B cell (primary cell): ENCODE data around the gene HSPBP1. TPM values are rescaled to one million over a fixed set of nuclear protein-coding genes. Genes with fewer than 3 reads are reported as not detected.

ENCODE experiments used
- ATAC-seq: fragments of 200-7000 bp; cut with Tn5 transposase; one replicate; pipeline ENCODE4 v1.10.0; 2021; ENCODE audit warnings: low read depth, mild to moderate bottlenecking, moderate number of reproducible peaks, moderate library complexity
- CTCF ChIA-PET: fragments of 350-600 bp; sonication (Branson Sonifier 250); formaldehyde crosslinking; loops from one replicate; lab custom pipeline; 2021; ENCODE audit warnings: antibody characterized with exemption, inconsistent platforms; lab: Charles Lee
- POLR2A ChIA-PET: fragments of 350-600 bp; sonication (Branson Sonifier 250); formaldehyde crosslinking; loops from one replicate; lab custom pipeline; 2021; ENCODE audit warnings: antibody characterized with exemption; lab: Charles Lee
- DNase-seq: peaks from one replicate; pipeline ENCODE4 v3.0.0; 2013
- H2AFZ ChIP-seq: 2 replicates; pipeline ENCODE4 v1.6.1; 2012; ENCODE audit warnings: mild to moderate bottlenecking, low read depth, low read length; ENCODE audit not compliant: insufficient read depth, poor library complexity, severe bottlenecking
- H3K27ac ChIP-seq, 2 donors: 1 replicate in 1 of 2; 2 replicates in 1 of 2; pipeline ENCODE4 v1.5.1; 2012 to 2013; ENCODE audit warnings: low read length in 2 of 2, mild to moderate bottlenecking in 2 of 2, moderate library complexity in 1 of 2
- H3K27me3 ChIP-seq, 4 experiments: fragments of 200-600 bp in 1 of 4; sonication (generic) in 1 of 4; replicated peaks in 1 of 4; 1 replicate in 2 of 4; 2 replicates in 2 of 4; pipeline versions ENCODE4 v1.6.1 to v1.7.0; 2013 to 2016; ENCODE audit warnings: low read length in 3 of 4, mild to moderate bottlenecking in 2 of 4, mixed read lengths in 1 of 4, moderate library complexity in 1 of 4; ENCODE audit not compliant: insufficient read depth in 4 of 4, control insufficient read depth in 3 of 4; ENCODE audit errors: control extremely low read depth in 1 of 4
- H3K36me3 ChIP-seq, 2 experiments: replicated peaks in 1 of 2; 1 replicate in 1 of 2; 2 replicates in 1 of 2; pipeline versions ENCODE4 v1.6.1 to v1.7.1; 2013; ENCODE audit warnings: low read length in 1 of 2; ENCODE audit not compliant: insufficient read depth in 2 of 2, control insufficient read depth in 1 of 2; ENCODE audit errors: control extremely low read depth in 1 of 2, extremely low read depth in 1 of 2
- H3K4me1 ChIP-seq, 2 donors: fragments of 200-600 bp in 1 of 2; sonication (generic) in 1 of 2; 1 replicate in 1 of 2; 2 replicates in 1 of 2; pipeline versions ENCODE4 v1.5.1 to v1.6.1; 2013 to 2017; ENCODE audit warnings: low read length in 2 of 2; ENCODE audit not compliant: control insufficient read depth in 2 of 2, insufficient read depth in 2 of 2
- H3K4me2 ChIP-seq: replicated peaks from 2 replicates; pipeline ENCODE3; 2012; ENCODE audit warnings: mild to moderate bottlenecking, low read depth, low read length; ENCODE audit not compliant: poor library complexity, severe bottlenecking
- H3K4me3 ChIP-seq, 5 experiments: fragments of 200-600 bp in 1 of 5; sonication (generic) in 1 of 5; 1 replicate in 3 of 5; 2 replicates in 2 of 5; pipeline versions ENCODE4 v1.5.1 to v1.7.0; 2011 to 2016; ENCODE audit warnings: low read length in 4 of 5, mild to moderate bottlenecking in 4 of 5, low read depth in 2 of 5, control low read depth in 1 of 5, moderate library complexity in 1 of 5; ENCODE audit not compliant: insufficient read depth in 1 of 5; ENCODE audit errors: control extremely low read depth in 1 of 5, extremely low read depth in 1 of 5
- H3K79me2 ChIP-seq: fragments of 200-600 bp; sonication (generic); one replicate; pipeline ENCODE4 v1.6.0; 2016; ENCODE audit warnings: low read length; ENCODE audit not compliant: control insufficient read depth, insufficient read depth
- H3K9ac ChIP-seq: fragments of 200-600 bp; sonication (generic); 2 replicates; pipeline ENCODE4 v1.6.1; 2017; ENCODE audit warnings: mild to moderate bottlenecking, low read length, moderate library complexity
- H3K9me3 ChIP-seq, 3 donors: one replicate each; pipeline versions ENCODE4 v1.6.1 to v1.7.1; 2013; ENCODE audit warnings: low read length in 2 of 3; ENCODE audit not compliant: control insufficient read depth in 2 of 3, insufficient read depth in 1 of 3; ENCODE audit errors: control extremely low read depth in 1 of 3
- H4K20me1 ChIP-seq: 2 replicates; pipeline ENCODE4 v1.6.0; 2012; ENCODE audit warnings: mild to moderate bottlenecking, low read length; ENCODE audit not compliant: insufficient read depth, control insufficient read depth, poor library complexity, severe bottlenecking
- H3K27ac Mint-ChIP-seq: one replicate; pipeline ENCODE4 v1.8.0; 2021; ENCODE audit warnings: mixed read lengths
- H3K27me3 Mint-ChIP-seq: one replicate; pipeline ENCODE4 v1.8.0; 2021; ENCODE audit warnings: mixed read lengths
- H3K4me1 Mint-ChIP-seq: one replicate; pipeline ENCODE4 v1.8.0; 2021; ENCODE audit warnings: mixed read lengths
- H3K4me3 Mint-ChIP-seq: one replicate; pipeline ENCODE4 v1.8.0; 2021; ENCODE audit warnings: mixed read lengths
- H3K9me3 Mint-ChIP-seq: one replicate; pipeline ENCODE4 v1.8.0; 2022; ENCODE audit warnings: mixed read lengths; ENCODE audit not compliant: insufficient read depth
- EZH2 ChIP-seq: IDR thresholded peaks from 2 replicates; pipeline ENCODE4 v1.6.1; 2012; ENCODE audit warnings: borderline replicate concordance, low read depth, mild to moderate bottlenecking, moderate library complexity, low read length; ENCODE audit not compliant: insufficient read depth, poor library complexity, severe bottlenecking
- WGBS: methylation state at CpG from one replicate; pipeline ENCODE4 v1.1.5; 2013; ENCODE audit warnings: missing lambda C conversion rate; ENCODE audit not compliant: insufficient coverage; 5-methylcytosine and 5-hydroxymethylcytosine counted together
- intact Hi-C: fragments of 100-400 bp; cut with micrococcal nuclease; formaldehyde crosslinking; loops from one replicate; pipeline ENCODE4 v1.10.0; 2022
- polyA plus RNA-seq: library from polyadenylated mRNA; depleted of rRNA; stranded (reverse); fragments of >200 nt; gene quantifications from 2 replicates; pipeline ENCODE4 v1.2.3, GENCODE V29; 2012
- total RNA-seq, 2 donors: library from RNA; stranded (reverse); fragments of 120-200 nt in 1 of 2; gene quantifications; 1 replicate in 1 of 2; 2 replicates in 1 of 2; pipeline versions ENCODE4 v1.2.3 to v1.2.4, GENCODE V29; 2013 to 2022
- TF ChIP-seq, protein P1 (sequence below): fragments of 200-600 bp; IDR thresholded peaks from one replicate; pipeline ENCODE4 v1.8.0; 2022; ENCODE audit warnings: antibody characterized with exemption, mild to moderate bottlenecking

Gene HSPBP1
- total and polyA plus RNA-seq, 2 donors (not counting 1 experiment from before 2014, with no cell fraction given), result 15.6 to 19.0 TPM

DNA sequence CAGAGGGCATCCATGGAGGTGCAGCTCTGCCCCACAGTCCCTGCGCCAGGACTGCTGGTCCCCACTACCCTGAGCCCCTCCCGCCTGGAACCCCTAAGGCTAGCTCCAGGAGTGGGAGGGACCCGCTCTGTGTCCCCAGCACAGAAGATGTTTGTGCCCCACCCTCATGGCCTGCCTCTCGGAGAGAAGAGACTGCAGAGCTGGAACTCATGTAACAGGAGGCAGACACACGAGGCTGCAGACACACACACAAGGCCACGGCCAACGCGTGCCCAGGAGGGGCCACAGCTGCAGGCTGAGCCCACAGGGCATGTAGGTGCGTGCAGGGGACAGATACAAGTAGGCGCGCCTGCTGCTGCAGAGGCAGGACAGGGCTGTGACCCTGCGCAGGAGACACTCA, 40.9 kb downstream of the HSPBP1 start:
- Histone ChIP-seq H3K79me2 (peaks cover 75% of the 10 kb centered on the region), H2AFZ (no peak overlapping the region), H4K20me1 (peaks cover 97% of the 10 kb centered on the region)

DNA sequence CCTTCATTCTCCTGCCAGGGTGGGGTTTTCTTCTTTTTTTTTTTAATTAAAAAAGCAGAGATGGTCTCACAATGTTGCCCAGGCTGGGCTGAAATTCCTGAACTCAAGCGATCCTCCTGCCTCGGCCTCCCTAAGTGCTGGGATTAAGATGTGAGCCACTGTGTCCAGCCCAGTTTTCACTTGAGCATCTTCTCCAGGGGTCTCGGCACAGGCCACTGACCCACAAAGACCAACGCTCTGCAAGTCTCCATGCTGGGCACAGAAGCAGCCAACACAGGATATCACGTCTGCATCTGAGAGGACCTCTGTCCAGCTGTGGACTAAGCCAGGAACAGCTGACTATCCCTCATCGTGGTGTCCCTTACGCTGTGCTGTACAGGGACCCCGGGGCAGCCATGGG, 41.9 kb downstream of the HSPBP1 start:
- Histone ChIP-seq H3K36me3 (peaks cover 0 to 86% of the 10 kb centered on the region in 2 experiments), H3K27ac (no peak overlapping the region), H3K4me2 (no peak overlapping the region), H3K9me3 (no peaks in the 10 kb centered on the region), H4K20me1 (peaks cover 92% of the 10 kb centered on the region), H3K79me2 (peaks cover 65% of the 10 kb centered on the region), H3K4me1 (no peaks in the 10 kb centered on the region), H3K4me3 (no peak overlapping the region), H3K9ac (no peak overlapping the region), H2AFZ (no peak overlapping the region), H3K27me3 (no peaks in the 10 kb centered on the region)
- intact Hi-C loops, result no loop called here
- Mint-ChIP-seq H3K27ac (no peak overlapping the region), H3K27me3 (no peaks in the 10 kb centered on the region), H3K9me3 (no peaks in the 10 kb centered on the region), H3K4me1 (no peaks in the 10 kb centered on the region), H3K4me3 (no peak overlapping the region)
- TF ChIP-seq, protein P1, sequence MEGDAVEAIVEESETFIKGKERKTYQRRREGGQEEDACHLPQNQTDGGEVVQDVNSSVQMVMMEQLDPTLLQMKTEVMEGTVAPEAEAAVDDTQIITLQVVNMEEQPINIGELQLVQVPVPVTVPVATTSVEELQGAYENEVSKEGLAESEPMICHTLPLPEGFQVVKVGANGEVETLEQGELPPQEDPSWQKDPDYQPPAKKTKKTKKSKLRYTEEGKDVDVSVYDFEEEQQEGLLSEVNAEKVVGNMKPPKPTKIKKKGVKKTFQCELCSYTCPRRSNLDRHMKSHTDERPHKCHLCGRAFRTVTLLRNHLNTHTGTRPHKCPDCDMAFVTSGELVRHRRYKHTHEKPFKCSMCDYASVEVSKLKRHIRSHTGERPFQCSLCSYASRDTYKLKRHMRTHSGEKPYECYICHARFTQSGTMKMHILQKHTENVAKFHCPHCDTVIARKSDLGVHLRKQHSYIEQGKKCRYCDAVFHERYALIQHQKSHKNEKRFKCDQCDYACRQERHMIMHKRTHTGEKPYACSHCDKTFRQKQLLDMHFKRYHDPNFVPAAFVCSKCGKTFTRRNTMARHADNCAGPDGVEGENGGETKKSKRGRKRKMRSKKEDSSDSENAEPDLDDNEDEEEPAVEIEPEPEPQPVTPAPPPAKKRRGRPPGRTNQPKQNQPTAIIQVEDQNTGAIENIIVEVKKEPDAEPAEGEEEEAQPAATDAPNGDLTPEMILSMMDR, result no peak
- no peak for TF ChIP-seq EZH2
- ATAC-seq, result no peak
- DNase-seq, result no peak
- ChIA-PET POLR2A (no interaction called here), CTCF (no interaction called here)
- 97% methylated on average over 8 of the region's 8 CpGs for WGBS

More for the DNA sequence above, 40.9 kb downstream of the HSPBP1 start:
- ChIA-PET POLR2A (no interaction called here), CTCF (no interaction called here)
- no peaks in the 10 kb centered on the region for H3K4me1 ChIP-seq
- H3K27ac Mint-ChIP-seq, result no peak overlapping the region
- DNase-seq, result no peak
- H3K9me3 ChIP-seq, result no peaks in the 10 kb centered on the region
- no peak for ATAC-seq
- no peaks in the 10 kb centered on the region for H3K27me3 Mint-ChIP-seq
- no peak overlapping the region for H3K27ac ChIP-seq
- H3K4me1 Mint-ChIP-seq, result no peaks in the 10 kb centered on the region
- H3K4me3 ChIP-seq, result no peak overlapping the region
- H3K36me3 ChIP-seq, result peaks cover 0 to 93% of the 10 kb centered on the region in 2 experiments
- no peaks in the 10 kb centered on the region for H3K9me3 Mint-ChIP-seq
- TF ChIP-seq, protein P1, result no peak
- TF ChIP-seq EZH2, result no peak
- H3K9ac ChIP-seq, result no peak overlapping the region
- WGBS, result 97% methylated on average over 11 of the region's 12 CpGs
- intact Hi-C loops, result no loop called here
- no peak overlapping the region for H3K4me3 Mint-ChIP-seq
- no peak overlapping the region for H3K4me2 ChIP-seq
- H3K27me3 ChIP-seq, result no peaks in the 10 kb centered on the region
